B cell (primary cell): ENCODE data around the gene CDT1. TPM values are rescaled to one million over a fixed set of nuclear protein-coding genes. Genes with fewer than 3 reads are reported as not detected.

Source experiments
- ATAC-seq: fragments of 200-7000 bp; cut with Tn5 transposase; one replicate; pipeline ENCODE4 v1.10.0; 2021; ENCODE audit warnings: low read depth, mild to moderate bottlenecking, moderate number of reproducible peaks, moderate library complexity
- CTCF ChIA-PET: fragments of 350-600 bp; sonication (Branson Sonifier 250); formaldehyde crosslinking; loops from one replicate; lab custom pipeline; 2021; ENCODE audit warnings: antibody characterized with exemption, inconsistent platforms; lab: Charles Lee
- POLR2A ChIA-PET: fragments of 350-600 bp; sonication (Branson Sonifier 250); formaldehyde crosslinking; loops from one replicate; lab custom pipeline; 2021; ENCODE audit warnings: antibody characterized with exemption; lab: Charles Lee
- DNase-seq: peaks from one replicate; pipeline ENCODE4 v3.0.0; 2013
- H2AFZ ChIP-seq: 2 replicates; pipeline ENCODE4 v1.6.1; 2012; ENCODE audit warnings: mild to moderate bottlenecking, low read depth, low read length; ENCODE audit not compliant: insufficient read depth, poor library complexity, severe bottlenecking
- H3K27ac ChIP-seq, 2 donors: 1 replicate in 1 of 2; 2 replicates in 1 of 2; pipeline ENCODE4 v1.5.1; 2012 to 2013; ENCODE audit warnings: low read length in 2 of 2, mild to moderate bottlenecking in 2 of 2, moderate library complexity in 1 of 2
- H3K27me3 ChIP-seq, 4 experiments: fragments of 200-600 bp in 1 of 4; sonication (generic) in 1 of 4; replicated peaks in 1 of 4; 1 replicate in 2 of 4; 2 replicates in 2 of 4; pipeline versions ENCODE4 v1.6.1 to v1.7.0; 2013 to 2016; ENCODE audit warnings: low read length in 3 of 4, mild to moderate bottlenecking in 2 of 4, mixed read lengths in 1 of 4, moderate library complexity in 1 of 4; ENCODE audit not compliant: insufficient read depth in 4 of 4, control insufficient read depth in 3 of 4; ENCODE audit errors: control extremely low read depth in 1 of 4
- H3K36me3 ChIP-seq, 2 experiments: replicated peaks in 1 of 2; 1 replicate in 1 of 2; 2 replicates in 1 of 2; pipeline versions ENCODE4 v1.6.1 to v1.7.1; 2013; ENCODE audit warnings: low read length in 1 of 2; ENCODE audit not compliant: insufficient read depth in 2 of 2, control insufficient read depth in 1 of 2; ENCODE audit errors: control extremely low read depth in 1 of 2, extremely low read depth in 1 of 2
- H3K4me1 ChIP-seq, 2 donors: fragments of 200-600 bp in 1 of 2; sonication (generic) in 1 of 2; 1 replicate in 1 of 2; 2 replicates in 1 of 2; pipeline versions ENCODE4 v1.5.1 to v1.6.1; 2013 to 2017; ENCODE audit warnings: low read length in 2 of 2; ENCODE audit not compliant: control insufficient read depth in 2 of 2, insufficient read depth in 2 of 2
- H3K4me2 ChIP-seq: replicated peaks from 2 replicates; pipeline ENCODE3; 2012; ENCODE audit warnings: mild to moderate bottlenecking, low read depth, low read length; ENCODE audit not compliant: poor library complexity, severe bottlenecking
- H3K4me3 ChIP-seq, 5 experiments: fragments of 200-600 bp in 1 of 5; sonication (generic) in 1 of 5; 1 replicate in 3 of 5; 2 replicates in 2 of 5; pipeline versions ENCODE4 v1.5.1 to v1.7.0; 2011 to 2016; ENCODE audit warnings: low read length in 4 of 5, mild to moderate bottlenecking in 4 of 5, low read depth in 2 of 5, control low read depth in 1 of 5, moderate library complexity in 1 of 5; ENCODE audit not compliant: insufficient read depth in 1 of 5; ENCODE audit errors: control extremely low read depth in 1 of 5, extremely low read depth in 1 of 5
- H3K79me2 ChIP-seq: fragments of 200-600 bp; sonication (generic); one replicate; pipeline ENCODE4 v1.6.0; 2016; ENCODE audit warnings: low read length; ENCODE audit not compliant: control insufficient read depth, insufficient read depth
- H3K9ac ChIP-seq: fragments of 200-600 bp; sonication (generic); 2 replicates; pipeline ENCODE4 v1.6.1; 2017; ENCODE audit warnings: mild to moderate bottlenecking, low read length, moderate library complexity
- H3K9me3 ChIP-seq, 3 donors: one replicate each; pipeline versions ENCODE4 v1.6.1 to v1.7.1; 2013; ENCODE audit warnings: low read length in 2 of 3; ENCODE audit not compliant: control insufficient read depth in 2 of 3, insufficient read depth in 1 of 3; ENCODE audit errors: control extremely low read depth in 1 of 3
- H4K20me1 ChIP-seq: 2 replicates; pipeline ENCODE4 v1.6.0; 2012; ENCODE audit warnings: mild to moderate bottlenecking, low read length; ENCODE audit not compliant: insufficient read depth, control insufficient read depth, poor library complexity, severe bottlenecking
- H3K27ac Mint-ChIP-seq: one replicate; pipeline ENCODE4 v1.8.0; 2021; ENCODE audit warnings: mixed read lengths
- H3K27me3 Mint-ChIP-seq: one replicate; pipeline ENCODE4 v1.8.0; 2021; ENCODE audit warnings: mixed read lengths
- H3K4me1 Mint-ChIP-seq: one replicate; pipeline ENCODE4 v1.8.0; 2021; ENCODE audit warnings: mixed read lengths
- H3K4me3 Mint-ChIP-seq: one replicate; pipeline ENCODE4 v1.8.0; 2021; ENCODE audit warnings: mixed read lengths
- H3K9me3 Mint-ChIP-seq: one replicate; pipeline ENCODE4 v1.8.0; 2022; ENCODE audit warnings: mixed read lengths; ENCODE audit not compliant: insufficient read depth
- CTCF ChIP-seq: fragments of 200-600 bp; IDR thresholded peaks from one replicate; pipeline ENCODE4 v1.8.0; 2022; ENCODE audit warnings: antibody characterized with exemption, mild to moderate bottlenecking
- EZH2 ChIP-seq: IDR thresholded peaks from 2 replicates; pipeline ENCODE4 v1.6.1; 2012; ENCODE audit warnings: borderline replicate concordance, low read depth, mild to moderate bottlenecking, moderate library complexity, low read length; ENCODE audit not compliant: insufficient read depth, poor library complexity, severe bottlenecking
- WGBS: methylation state at CpG from one replicate; pipeline ENCODE4 v1.1.5; 2013; ENCODE audit warnings: missing lambda C conversion rate; ENCODE audit not compliant: insufficient coverage; 5-methylcytosine and 5-hydroxymethylcytosine counted together
- intact Hi-C: fragments of 100-400 bp; cut with micrococcal nuclease; formaldehyde crosslinking; loops from one replicate; pipeline ENCODE4 v1.10.0; 2022
- polyA plus RNA-seq: library from polyadenylated mRNA; depleted of rRNA; stranded (reverse); fragments of >200 nt; gene quantifications from 2 replicates; pipeline ENCODE4 v1.2.3, GENCODE V29; 2012
- total RNA-seq, 2 donors: library from RNA; stranded (reverse); fragments of 120-200 nt in 1 of 2; gene quantifications; 1 replicate in 1 of 2; 2 replicates in 1 of 2; pipeline versions ENCODE4 v1.2.3 to v1.2.4, GENCODE V29; 2013 to 2022

CDT1 gene
- total and polyA plus RNA-seq, 2 donors (not counting 1 experiment from before 2014, with no cell fraction given): 0.27 to 0.36 TPM

GRCh38 chr16:88783391-88784073, 20.1 kb upstream of the CDT1 start:
- no peaks in the 10 kb centered on the region for H3K27me3 Mint-ChIP-seq
- peaks cover 50% of the 10 kb centered on the region for H3K4me1 Mint-ChIP-seq
- Histone ChIP-seq H3K9me3 (no peaks in the 10 kb centered on the region), H3K27me3 (no peaks in the 10 kb centered on the region), H4K20me1 (peaks cover 37% of the 10 kb centered on the region), H3K4me1 (peaks cover 47 to 57% of the 10 kb centered on the region in 2 donors), H2AFZ (peak overlapping the region; percentile 54), H3K79me2 (peaks cover 28% of the 10 kb centered on the region), H3K27ac (peak overlapping the region; percentile 72 to 77), H3K9ac (peak overlapping the region; percentile 65), H3K36me3 (no peaks in the 10 kb centered on the region), H3K4me3 (peak overlapping the region in 4 of 5 experiments; percentile 48 to 71 (median 64)), H3K4me2 (peak overlapping the region; percentile 95)
- POLR2A ChIA-PET: interaction anchor here (0.6 to 2.6 kb wide), 5 partner anchors 11 to 125 kb away, joined by 3 to 12 read pairs (median 6); no protein-coding TSS in a partner anchor
- H3K9me3 Mint-ChIP-seq: no peaks in the 10 kb centered on the region
- intact Hi-C loops: loop anchor here (1.0 to 10.0 kb wide), 6 partner anchors 17 to 433 kb away; partner anchors contain the start of genes CDT1, IL17C, ZC3H18 and ZFPM1
- WGBS: 7% methylated on average over 27 of the region's 27 CpGs
- DNase-seq (peak; percentile 54), ATAC-seq (no peak)
- CTCF ChIA-PET: interaction anchor here (0.7 to 9.9 kb wide), 12 partner anchors 11 to 433 kb away, joined by 3 to 138 read pairs (median 6); partner anchors contain the start of gene APRT
- peak overlapping the region; percentile 84 for H3K27ac Mint-ChIP-seq
- TF ChIP-seq CTCF: no peak
- TF ChIP-seq EZH2: no peak
- peak overlapping the region; percentile 73 for H3K4me3 Mint-ChIP-seq
